Measurements from ENCODE around the gene HOXB4. TPM values are rescaled to one million over a fixed set of nuclear protein-coding genes. Genes with fewer than 3 reads are reported as not detected.

Gene HOXB4
- total and polyA plus RNA-seq, 10 of the 15 experiments (the other 5 are each of a cell fraction or from before 2014, with no cell fraction given), result 0.35 to 5.8 (median 3.0) TPM

- TF ChIP-seq BHLHE40 (IDR thresholded peaks at IDR 0.05; ENCODE audit: borderline replicate concordance in 1 of 2, low read depth in 2 of 2, low read length in 1 of 2), result 0 out of 4 replicates have a peak, but pooled peaks of 1 of the 2 experiments have one; percentile 4
- peak; percentile 94 for TF ChIP-seq SUZ12 (IDR thresholded peaks at IDR 0.05; ENCODE audit: unreplicated experiment)
- 0 out of 2 replicates have a peak, but pooled peaks have one; percentile 48 for TF ChIP-seq LARP7 (IDR thresholded peaks at IDR 0.05)
- 0 out of 2 replicates have a peak, but pooled peaks have one; percentile 21 for TF ChIP-seq NRF1 (conservative IDR thresholded peaks at IDR 0.05; ENCODE audit: low read depth, low read length)
- no peak for TF ChIP-seq STAT3 (IDR thresholded peaks at IDR 0.05; ENCODE audit: low read depth, low read length)
Measured at GRCh38 chr17:48597778-48598631, 19.9 kb upstream of the HOXB4 start (continued).

DNA sequence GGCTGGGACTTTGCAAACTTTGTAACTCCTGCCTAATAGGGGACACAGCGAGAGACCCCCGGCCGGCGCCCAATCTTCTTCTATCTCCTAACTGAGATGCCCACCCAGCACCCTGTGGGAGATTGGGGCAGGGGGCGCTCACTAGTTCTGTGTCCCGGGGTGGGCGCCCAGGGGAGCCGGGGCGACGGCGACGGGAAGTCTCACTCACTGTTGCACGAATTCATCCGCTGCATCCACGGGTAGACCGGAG, 19.3 kb upstream of the HOXB4 start:
- H3K4me2 ChIP-seq (ENCODE audit: control insufficient read depth, insufficient read depth), result peak overlapping the region; percentile 66
- no TSS peak for BruUV-seq (replicated peaks)
- ChIA-PET SMC1A (ENCODE audit: uncharacterized antibody, unreplicated experiment) (no interaction called here), POLR2A (no interaction called here), CTCF (interaction anchor here (0.7 to 2.2 kb wide), 2 partner anchors 246 to 471 kb away, joined by 3 to 5 read pairs; no protein-coding TSS in a partner anchor), RAD21 (ENCODE audit: unreplicated experiment) (no interaction called here)
- H3K9me3 ChIP-seq (replicated peaks; ENCODE audit: control insufficient read depth, insufficient read depth, low read length), result no peaks in the 10 kb centered on the region
- H2AFZ ChIP-seq (ENCODE audit: control insufficient read depth, low read depth, low read length), result peak overlapping the region; percentile 71
- no peaks in the 10 kb centered on the region for H3K79me2 ChIP-seq (ENCODE audit: control insufficient read depth, insufficient read depth, low read length)
- intact Hi-C loops (cut with micrococcal nuclease; ENCODE audit: unreplicated experiment) (no loop called here), in situ Hi-C loops (cut with MboI) (loop anchor here (5.0 kb wide), 1 partner anchor 335 kb away; no protein-coding TSS in a partner anchor)
- FAIRE-seq (no peak), DNase-seq (ENCODE audit: low read depth, low spot score) (no peak), ATAC-seq (no peak)
- H3K36me3 ChIP-seq (ENCODE audit: control insufficient read depth in 2 of 2, insufficient read depth in 2 of 2, low read length in 1 of 2), result no peaks in the 10 kb centered on the region
- no peaks in the 10 kb centered on the region for H4K20me1 ChIP-seq (ENCODE audit: control insufficient read depth, insufficient read depth)
- no peak overlapping the region; the same call in 1 of the 2 replicates for H3K9ac ChIP-seq (ENCODE audit: control insufficient read depth, insufficient read depth, low read length)
- H3K27me3 ChIP-seq (replicated peaks in 1 of 2; ENCODE audit: control insufficient read depth in 2 of 2, insufficient read depth in 2 of 2, low read length in 1 of 2), result peaks cover 14 to 51% of the 10 kb centered on the region in 2 experiments
- H3K27ac ChIP-seq (ENCODE audit: control insufficient read depth, insufficient read depth), result no peak overlapping the region
- H3K4me1 ChIP-seq (ENCODE audit: control insufficient read depth, insufficient read depth, low read length), result peaks cover 10% of the 10 kb centered on the region
- peak overlapping the region; percentile 79 for H3K4me3 ChIP-seq
- under 1% methylated on average over 16 of the region's 16 CpGs for WGBS (ENCODE audit: insufficient coverage, insufficient replicate concordance, low lambda C conversion rate, missing lambda C conversion rate)
- TF ChIP-seq SREBF1 (IDR thresholded peaks at IDR 0.05; ENCODE audit: low read length), result no peak
- TF ChIP-seq CBX3 (IDR thresholded peaks at IDR 0.05; ENCODE audit: borderline replicate concordance, low read depth), result no peak
- no peak for TF ChIP-seq MXI1 (IDR thresholded peaks at IDR 0.05; ENCODE audit: low read depth, low read length)
- TF ChIP-seq BCLAF1 (IDR thresholded peaks at IDR 0.05), result no peak
- TF ChIP-seq, protein P1, sequence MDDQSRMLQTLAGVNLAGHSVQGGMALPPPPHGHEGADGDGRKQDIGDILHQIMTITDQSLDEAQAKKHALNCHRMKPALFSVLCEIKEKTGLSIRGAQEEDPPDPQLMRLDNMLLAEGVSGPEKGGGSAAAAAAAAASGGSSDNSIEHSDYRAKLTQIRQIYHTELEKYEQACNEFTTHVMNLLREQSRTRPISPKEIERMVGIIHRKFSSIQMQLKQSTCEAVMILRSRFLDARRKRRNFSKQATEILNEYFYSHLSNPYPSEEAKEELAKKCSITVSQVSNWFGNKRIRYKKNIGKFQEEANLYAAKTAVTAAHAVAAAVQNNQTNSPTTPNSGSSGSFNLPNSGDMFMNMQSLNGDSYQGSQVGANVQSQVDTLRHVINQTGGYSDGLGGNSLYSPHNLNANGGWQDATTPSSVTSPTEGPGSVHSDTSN (IDR thresholded peaks at IDR 0.05; ENCODE audit: insufficient replicate concordance, low read depth, low read length), result no peak
- TF ChIP-seq MYB (IDR thresholded peaks at IDR 0.05; ENCODE audit: borderline replicate concordance, low read depth, low read length), result no peak
- TF ChIP-seq, protein P2, sequence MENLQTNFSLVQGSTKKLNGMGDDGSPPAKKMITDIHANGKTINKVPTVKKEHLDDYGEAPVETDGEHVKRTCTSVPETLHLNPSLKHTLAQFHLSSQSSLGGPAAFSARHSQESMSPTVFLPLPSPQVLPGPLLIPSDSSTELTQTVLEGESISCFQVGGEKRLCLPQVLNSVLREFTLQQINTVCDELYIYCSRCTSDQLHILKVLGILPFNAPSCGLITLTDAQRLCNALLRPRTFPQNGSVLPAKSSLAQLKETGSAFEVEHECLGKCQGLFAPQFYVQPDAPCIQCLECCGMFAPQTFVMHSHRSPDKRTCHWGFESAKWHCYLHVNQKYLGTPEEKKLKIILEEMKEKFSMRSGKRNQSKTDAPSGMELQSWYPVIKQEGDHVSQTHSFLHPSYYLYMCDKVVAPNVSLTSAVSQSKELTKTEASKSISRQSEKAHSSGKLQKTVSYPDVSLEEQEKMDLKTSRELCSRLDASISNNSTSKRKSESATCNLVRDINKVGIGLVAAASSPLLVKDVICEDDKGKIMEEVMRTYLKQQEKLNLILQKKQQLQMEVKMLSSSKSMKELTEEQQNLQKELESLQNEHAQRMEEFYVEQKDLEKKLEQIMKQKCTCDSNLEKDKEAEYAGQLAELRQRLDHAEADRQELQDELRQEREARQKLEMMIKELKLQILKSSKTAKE (IDR thresholded peaks at IDR 0.05; ENCODE audit: low read depth, poor library complexity, severe bottlenecking), result no peak
- TF ChIP-seq DPF2 (IDR thresholded peaks at IDR 0.05), result no peak
- TF ChIP-seq NR2C1 (IDR thresholded peaks at IDR 0.05), result no peak
- TF ChIP-seq SUPT20H (IDR thresholded peaks at IDR 0.05; ENCODE audit: borderline replicate concordance, control insufficient read depth, low read depth, low read length), result no peak
- no peak for TF ChIP-seq KLF5 (IDR thresholded peaks at IDR 0.05; ENCODE audit: partially characterized antibody)

Data from GM12878 (cell line).